ENCODE measurements around the gene FGG. TPM values are rescaled to one million over a fixed set of nuclear protein-coding genes. Genes with fewer than 3 reads are reported as not detected.

FGG gene
- total RNA-seq, 4 donors from 2014 or later, result not detected

- peaks cover 9% of the 10 kb centered on the region for H3K27me3 ChIP-seq
- H3K36me3 ChIP-seq, result no peaks in the 10 kb centered on the region
- no peak overlapping the region for H3K27ac ChIP-seq
- no peaks in the 10 kb centered on the region for H3K4me1 ChIP-seq
- WGBS, 2 donors (ENCODE audit: low coverage in 1 of 2), result 83 to 94% methylated on average over 7 to 9 of the region's 10 CpGs
- no peak overlapping the region for H3K4me3 ChIP-seq
- no peak for ATAC-seq
- TF ChIP-seq EP300 (IDR thresholded peaks at IDR 0.05) (no peak), CTCF (IDR thresholded peaks at IDR 0.05) (no peak), POLR2AphosphoS5 (IDR thresholded peaks at IDR 0.05) (no peak), POLR2A (IDR thresholded peaks at IDR 0.05) (no peak)
- H3K9me3 ChIP-seq, result no peaks in the 10 kb centered on the region
Measured at GRCh38 chr4:154585369-154586018, 27.0 kb downstream of the FGG start.

- 60 to 96% methylated on average over 1 to 4 of the region's 5 CpGs for WGBS, 2 donors (ENCODE audit: low coverage in 1 of 2)
- no peak overlapping the region for H3K27ac ChIP-seq
- ATAC-seq, result no peak
- no peak overlapping the region for H3K4me3 ChIP-seq
- no peaks in the 10 kb centered on the region for H3K9me3 ChIP-seq
- TF ChIP-seq EP300 (IDR thresholded peaks at IDR 0.05) (no peak), CTCF (IDR thresholded peaks at IDR 0.05) (no peak), POLR2AphosphoS5 (IDR thresholded peaks at IDR 0.05) (no peak), POLR2A (IDR thresholded peaks at IDR 0.05) (no peak)
- H3K36me3 ChIP-seq, result no peaks in the 10 kb centered on the region
- peaks cover 5% of the 10 kb centered on the region for H3K27me3 ChIP-seq
- H3K4me1 ChIP-seq, result no peaks in the 10 kb centered on the region
Measured at GRCh38 chr4:154584259-154584658, 28.2 kb downstream of the FGG start.

- no peak overlapping the region for H3K27ac ChIP-seq
- no peak for TF ChIP-seq POLR2A (IDR thresholded peaks at IDR 0.05)
- H3K4me1 ChIP-seq, result no peaks in the 10 kb centered on the region
- no peak for ATAC-seq
- no peaks in the 10 kb centered on the region for H3K27me3 ChIP-seq
- no peak overlapping the region for H3K4me3 ChIP-seq
- H3K9me3 ChIP-seq, result no peaks in the 10 kb centered on the region
- no peaks in the 10 kb centered on the region for H3K36me3 ChIP-seq
Measured at GRCh38 chr4:154583677-154584076, 28.8 kb downstream of the FGG start.

GRCh38 chr4:154583230-154583629 is 29.2 kb downstream of the FGG start:
- Histone ChIP-seq H3K27ac (no peak overlapping the region), H3K4me1 (no peaks in the 10 kb centered on the region), H3K9me3 (no peaks in the 10 kb centered on the region), H3K36me3 (no peaks in the 10 kb centered on the region), H3K4me3 (no peak overlapping the region), H3K27me3 (no peaks in the 10 kb centered on the region)
- ATAC-seq, result no peak
- TF ChIP-seq POLR2AphosphoS5 (IDR thresholded peaks at IDR 0.05), result no peak
- no peak for TF ChIP-seq EP300 (IDR thresholded peaks at IDR 0.05)
- no peak for TF ChIP-seq POLR2A (IDR thresholded peaks at IDR 0.05)
- no peak for TF ChIP-seq CTCF (IDR thresholded peaks at IDR 0.05)
- 72 to 78% methylated on average over 3 of the region's 3 CpGs for WGBS, 2 donors (ENCODE audit: low coverage in 1 of 2)

- Histone ChIP-seq H3K4me1 (no peaks in the 10 kb centered on the region), H3K36me3 (no peaks in the 10 kb centered on the region), H3K27me3 (no peaks in the 10 kb centered on the region), H3K27ac (no peak overlapping the region), H3K4me3 (no peak overlapping the region), H3K9me3 (no peaks in the 10 kb centered on the region)
- ATAC-seq, result no peak
- WGBS, 2 donors (ENCODE audit: low coverage in 1 of 2), result 54 to 78% methylated on average over 2 of the region's 2 CpGs
- TF ChIP-seq POLR2A (IDR thresholded peaks at IDR 0.05) (no peak), CTCF (IDR thresholded peaks at IDR 0.05) (no peak)
Measured at GRCh38 chr4:154582723-154583122, 29.7 kb downstream of the FGG start.
